ENCODE measurements around the gene TSPAN4. TPM values are rescaled to one million over a fixed set of nuclear protein-coding genes. Genes with fewer than 3 reads are reported as not detected.

The TSPAN4 gene
- total and polyA plus RNA-seq, 10 donors = 32.1 to 140 (median 107) TPM

DNA sequence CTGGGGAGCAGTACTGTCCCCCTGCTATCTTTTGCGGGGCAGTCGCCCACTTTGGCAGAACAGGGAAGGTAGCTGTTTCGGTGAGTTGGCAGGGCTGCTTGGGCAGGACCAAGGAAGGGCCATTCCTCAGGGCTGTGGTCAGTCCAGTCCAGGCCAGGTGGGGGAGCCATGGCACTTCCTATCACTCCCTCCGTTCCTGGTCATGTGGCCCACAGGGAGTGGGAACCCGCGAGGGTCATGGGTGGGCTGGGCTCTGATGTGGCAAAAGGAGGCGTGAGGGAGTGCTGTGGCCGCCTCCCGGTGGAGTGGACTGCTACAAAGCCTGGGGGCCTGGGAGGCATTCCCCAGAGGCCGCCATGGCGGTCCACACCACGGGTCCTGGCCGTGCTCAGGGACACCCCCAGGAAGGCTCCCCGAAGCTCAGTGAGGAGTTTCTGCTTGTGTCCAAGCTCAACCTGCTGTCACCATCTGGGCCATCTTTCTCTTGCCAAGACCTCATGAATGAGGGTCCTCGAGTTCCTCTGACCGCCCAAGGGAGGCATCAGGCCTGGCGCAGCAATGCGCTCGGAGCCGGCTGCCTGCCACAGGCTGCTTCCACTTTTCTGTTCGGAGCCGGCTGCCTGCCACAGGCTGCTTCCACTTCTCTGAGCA is 56.0 kb downstream of the TSPAN4 start:
- H3K36me3 ChIP-seq = peaks cover 11 to 84% (median 63%) of the 10 kb centered on the region in 6 donors
- no peaks in the 10 kb centered on the region for H3K4me1 ChIP-seq
- intact Hi-C loops (cut with DNase I; ENCODE audit: low total_unique reads) = no loop called here
- H3K4me3 ChIP-seq = no peak overlapping the region
- no peak for DNase-seq
- no peaks in the 10 kb centered on the region for H3K27me3 ChIP-seq (replicated peaks in 1 of 7)
- TF ChIP-seq POLR2A (IDR thresholded peaks at IDR 0.05) (no peak), POLR2AphosphoS5 (IDR thresholded peaks at IDR 0.05) (peak in 1 of 3 donors; percentile 7)
- TF ChIP-seq, protein P1, sequence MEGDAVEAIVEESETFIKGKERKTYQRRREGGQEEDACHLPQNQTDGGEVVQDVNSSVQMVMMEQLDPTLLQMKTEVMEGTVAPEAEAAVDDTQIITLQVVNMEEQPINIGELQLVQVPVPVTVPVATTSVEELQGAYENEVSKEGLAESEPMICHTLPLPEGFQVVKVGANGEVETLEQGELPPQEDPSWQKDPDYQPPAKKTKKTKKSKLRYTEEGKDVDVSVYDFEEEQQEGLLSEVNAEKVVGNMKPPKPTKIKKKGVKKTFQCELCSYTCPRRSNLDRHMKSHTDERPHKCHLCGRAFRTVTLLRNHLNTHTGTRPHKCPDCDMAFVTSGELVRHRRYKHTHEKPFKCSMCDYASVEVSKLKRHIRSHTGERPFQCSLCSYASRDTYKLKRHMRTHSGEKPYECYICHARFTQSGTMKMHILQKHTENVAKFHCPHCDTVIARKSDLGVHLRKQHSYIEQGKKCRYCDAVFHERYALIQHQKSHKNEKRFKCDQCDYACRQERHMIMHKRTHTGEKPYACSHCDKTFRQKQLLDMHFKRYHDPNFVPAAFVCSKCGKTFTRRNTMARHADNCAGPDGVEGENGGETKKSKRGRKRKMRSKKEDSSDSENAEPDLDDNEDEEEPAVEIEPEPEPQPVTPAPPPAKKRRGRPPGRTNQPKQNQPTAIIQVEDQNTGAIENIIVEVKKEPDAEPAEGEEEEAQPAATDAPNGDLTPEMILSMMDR (IDR thresholded peaks at IDR 0.05 in 8 of 11, conservative IDR thresholded peaks at IDR 0.05 in 3 of 11) = peak in 1 of 11 experiments; percentile 10
- H3K9me3 ChIP-seq = no peaks in the 10 kb centered on the region
- no peak overlapping the region for H3K27ac ChIP-seq
- 81 to 91% (median 88%) methylated on average over 13 to 22 of the region's 22 CpGs for WGBS, 5 donors

DNA sequence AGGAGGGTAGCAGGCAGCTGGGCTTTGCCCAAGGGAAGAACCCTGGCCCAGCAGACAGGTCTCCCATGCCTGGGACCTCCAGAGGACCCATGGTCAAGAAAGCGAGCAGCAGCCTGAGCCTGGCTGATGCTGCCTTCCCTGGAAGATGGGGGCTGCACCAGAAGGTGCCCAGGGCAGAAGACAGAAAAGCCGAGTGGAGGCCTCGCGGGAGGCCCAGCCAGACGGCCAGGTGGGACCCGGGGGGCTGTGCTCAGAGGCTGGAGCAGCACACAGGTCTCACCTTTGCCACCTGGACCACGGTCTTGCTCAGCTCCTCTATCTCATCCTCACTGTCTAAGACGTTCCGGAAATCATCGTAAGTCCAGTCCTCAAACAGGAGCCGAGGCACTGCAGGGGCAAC is 57.1 kb downstream of the TSPAN4 start:
- no peak for DNase-seq
- no peaks in the 10 kb centered on the region for H3K9me3 ChIP-seq
- peaks cover 15 to 87% (median 73%) of the 10 kb centered on the region in 6 donors for H3K36me3 ChIP-seq
- 89 to 98% (median 95%) methylated on average over 3 to 11 of the region's 11 CpGs for WGBS, 5 donors
- no peaks in the 10 kb centered on the region for H3K27me3 ChIP-seq (replicated peaks in 1 of 7)
- H3K27ac ChIP-seq = no peak overlapping the region
- no peak for TF ChIP-seq POLR2AphosphoS5 (IDR thresholded peaks at IDR 0.05)
- TF ChIP-seq, protein P1 (IDR thresholded peaks at IDR 0.05 in 8 of 11, conservative IDR thresholded peaks at IDR 0.05 in 3 of 11) = no peak
- TF ChIP-seq POLR2A (IDR thresholded peaks at IDR 0.05) = no peak
- H3K4me1 ChIP-seq = no peaks in the 10 kb centered on the region
- no peak overlapping the region for H3K4me3 ChIP-seq
- intact Hi-C loops (cut with DNase I; ENCODE audit: low total_unique reads) = no loop called here

DNA sequence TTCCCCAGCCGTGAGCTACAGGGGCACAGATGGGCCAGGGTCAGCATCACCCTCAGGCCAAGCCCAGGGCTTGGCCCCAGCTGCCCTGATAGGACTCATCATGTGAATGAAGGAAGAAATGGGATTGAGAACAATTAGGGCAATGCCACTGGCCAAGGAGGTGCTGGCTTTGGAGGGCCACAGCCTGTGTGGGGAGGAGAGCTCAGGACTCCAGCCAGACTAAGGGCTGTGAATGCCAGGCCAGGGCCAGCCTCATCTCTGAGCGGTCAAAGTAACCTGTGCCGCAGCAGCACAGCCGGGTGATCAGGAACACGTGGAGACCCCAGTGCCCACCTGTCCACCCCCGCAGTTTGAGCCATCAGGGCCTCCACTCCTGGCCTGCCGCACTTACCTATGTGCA is 57.9 kb downstream of the TSPAN4 start:
- DNase-seq = no peak
- H3K4me1 ChIP-seq = no peaks in the 10 kb centered on the region
- WGBS, 5 donors = 90 to 100% (median 92%) methylated on average over 1 to 7 of the region's 7 CpGs
- intact Hi-C loops (cut with DNase I; ENCODE audit: low total_unique reads) = no loop called here
- TF ChIP-seq POLR2AphosphoS5 (IDR thresholded peaks at IDR 0.05) (no peak), POLR2A (IDR thresholded peaks at IDR 0.05) (no peak)
- TF ChIP-seq, protein P1 (IDR thresholded peaks at IDR 0.05 in 8 of 11, conservative IDR thresholded peaks at IDR 0.05 in 3 of 11) = no peak
- no peak overlapping the region for H3K4me3 ChIP-seq
- peaks cover 15 to 87% (median 74%) of the 10 kb centered on the region in 6 donors for H3K36me3 ChIP-seq
- H3K9me3 ChIP-seq = no peaks in the 10 kb centered on the region
- H3K27me3 ChIP-seq (replicated peaks in 1 of 7) = no peaks in the 10 kb centered on the region
- H3K27ac ChIP-seq = no peak overlapping the region

DNA sequence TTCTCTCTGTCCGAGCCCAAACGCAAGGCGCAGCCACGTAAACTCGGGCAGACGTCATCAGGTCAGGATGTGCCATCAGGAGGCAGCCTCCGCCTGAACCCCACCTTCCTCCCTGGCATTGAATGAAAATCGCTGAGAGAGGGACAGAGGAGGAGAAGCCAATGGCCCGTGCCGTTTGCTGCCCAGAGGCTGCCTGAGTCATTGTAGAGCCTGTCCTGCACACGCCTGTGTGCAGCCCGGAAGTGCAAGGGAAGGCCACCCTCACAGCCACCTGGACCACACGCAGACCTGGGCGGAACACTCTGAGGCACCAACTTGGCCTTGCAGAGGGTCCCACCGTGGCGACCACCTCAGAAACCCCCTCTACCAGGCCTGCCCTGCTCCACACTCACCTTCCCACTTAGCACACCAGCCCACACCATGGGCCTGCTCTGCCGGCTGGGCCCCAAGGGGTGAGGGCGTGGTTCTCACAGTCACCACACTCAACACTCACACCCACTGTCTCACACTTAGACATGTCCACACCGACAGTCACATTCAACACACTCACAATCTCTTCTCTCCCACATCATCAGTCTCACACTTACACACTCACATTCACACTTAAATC is 58.9 kb downstream of the TSPAN4 start:
- no peak for DNase-seq
- H3K9me3 ChIP-seq = no peaks in the 10 kb centered on the region
- H3K27me3 ChIP-seq (replicated peaks in 1 of 7) = no peaks in the 10 kb centered on the region
- intact Hi-C loops (cut with DNase I; ENCODE audit: low total_unique reads) = no loop called here
- 90 to 96% (median 92%) methylated on average over 16 to 19 of the region's 19 CpGs for WGBS, 5 donors
- no peak for TF ChIP-seq POLR2A (IDR thresholded peaks at IDR 0.05)
- TF ChIP-seq, protein P1 (IDR thresholded peaks at IDR 0.05 in 8 of 11, conservative IDR thresholded peaks at IDR 0.05 in 3 of 11) = no peak
- TF ChIP-seq POLR2AphosphoS5 (IDR thresholded peaks at IDR 0.05) = no peak
- no peak overlapping the region for H3K27ac ChIP-seq
- no peak overlapping the region for H3K4me3 ChIP-seq
- peaks cover 15 to 94% (median 74%) of the 10 kb centered on the region in 6 donors for H3K36me3 ChIP-seq
- no peaks in the 10 kb centered on the region for H3K4me1 ChIP-seq

All from spleen (tissue), 11 donors.